Neutrophil (primary cell): Measurements from ENCODE around the gene RSAD1.

Experiments used
- H3K27ac ChIP-seq: fragments of 200-600 bp; sonication (generic); 2 replicates; pipeline ENCODE4 v1.5.1; 2016; ENCODE audit warnings: mild to moderate bottlenecking, moderate library complexity
- H3K27me3 ChIP-seq: fragments of 200-600 bp; sonication (generic); 2 replicates; pipeline ENCODE4 v1.6.0; 2016; ENCODE audit warnings: mild to moderate bottlenecking
- H3K36me3 ChIP-seq: fragments of 200-600 bp; sonication (generic); 2 replicates; pipeline ENCODE4 v1.5.1; 2017
- H3K4me1 ChIP-seq, 2 experiments: fragments of 200-600 bp in 1 of 2; sonication (generic) in 1 of 2; 1 replicate in 1 of 2; 2 replicates in 1 of 2; pipeline versions ENCODE4 v1.5.1 to v1.6.1; 2013 to 2016; ENCODE audit warnings: low read depth in 1 of 2, low read length in 1 of 2, mild to moderate bottlenecking in 1 of 2, moderate library complexity in 1 of 2; ENCODE audit not compliant: control insufficient read depth in 1 of 2, insufficient read depth in 1 of 2
- H3K4me3 ChIP-seq, 2 experiments: fragments of 200-600 bp in 1 of 2; sonication (generic) in 1 of 2; 1 replicate in 1 of 2; 2 replicates in 1 of 2; pipeline ENCODE4 v1.5.1; 2013 to 2016; ENCODE audit warnings: low read depth in 1 of 2, low read length in 1 of 2, mild to moderate bottlenecking in 1 of 2, moderate library complexity in 1 of 2
- H3K9me3 ChIP-seq: fragments of 200-600 bp; sonication (generic); 2 replicates; pipeline ENCODE4 v1.5.1; 2016
- CTCF ChIP-seq: fragments of 200-600 bp; sonication (generic); IDR thresholded peaks from 2 replicates; pipeline ENCODE4 v1.5.1; 2016; ENCODE audit warnings: antibody characterized with exemption

RSAD1 gene

GRCh38 chr17:50478391-50479381 is at the start of gene RSAD1:
TSS of gene RSAD1 (plus strand) at chr17:50478860. CDS start at chr17:50478885, 25 bp downstream.
- Histone ChIP-seq H3K36me3 (peaks cover 2% of the 10 kb centered on the region), H3K9me3 (no peaks in the 10 kb centered on the region), H3K27ac (peak within 1 kb of the TSS; percentile 80), H3K4me3 (peak within 1 kb of the TSS; percentile 68 to 74), H3K4me1 (peaks cover 45 to 49% of the 10 kb centered on the region in 2 experiments), H3K27me3 (peaks cover 23% of the 10 kb centered on the region)
- TF ChIP-seq CTCF: peak; percentile 80

GRCh38 chr17:50429793-50430192 is 48.9 kb upstream of the RSAD1 start:
- Histone ChIP-seq H3K4me3 (no peak overlapping the region), H3K27me3 (no peaks in the 10 kb centered on the region), H3K9me3 (no peaks in the 10 kb centered on the region), H3K27ac (no peak overlapping the region), H3K36me3 (no peaks in the 10 kb centered on the region), H3K4me1 (peaks cover 14 to 18% of the 10 kb centered on the region in 2 experiments)
- TF ChIP-seq CTCF: no peak

GRCh38 chr17:50430821-50431618 is 47.6 kb upstream of the RSAD1 start:
- H3K9me3 ChIP-seq: no peaks in the 10 kb centered on the region
- H3K4me3 ChIP-seq: no peak overlapping the region
- peaks cover 10 to 11% of the 10 kb centered on the region in 2 experiments for H3K4me1 ChIP-seq
- no peaks in the 10 kb centered on the region for H3K27me3 ChIP-seq
- H3K36me3 ChIP-seq: no peaks in the 10 kb centered on the region
- TF ChIP-seq CTCF: no peak
- H3K27ac ChIP-seq: no peak overlapping the region

- no peak for TF ChIP-seq CTCF
- Histone ChIP-seq H3K27me3 (no peaks in the 10 kb centered on the region), H3K4me3 (no peak overlapping the region), H3K36me3 (no peaks in the 10 kb centered on the region), H3K27ac (no peak overlapping the region), H3K4me1 (peaks cover 0 to 2% of the 10 kb centered on the region in 2 experiments), H3K9me3 (no peaks in the 10 kb centered on the region)
Observed at GRCh38 chr17:50432125-50432762, 46.4 kb upstream of the RSAD1 start.

- Histone ChIP-seq H3K9me3 (no peaks in the 10 kb centered on the region), H3K4me1 (no peaks in the 10 kb centered on the region), H3K4me3 (no peak overlapping the region), H3K27ac (no peak overlapping the region), H3K36me3 (no peaks in the 10 kb centered on the region), H3K27me3 (no peaks in the 10 kb centered on the region)
- no peak for TF ChIP-seq CTCF
Observed at GRCh38 chr17:50437409-50437808, 41.3 kb upstream of the RSAD1 start.
